IMR-90 (cell line): ENCODE results near the gene STAT4. TPM values are rescaled to one million over a fixed set of nuclear protein-coding genes. Genes with fewer than 3 reads are reported as not detected.

Experiments
- ATAC-seq: fragments of 200-7000 bp; cut with Tn5 transposase; 2 replicates; pipeline ENCODE4 v1.9.1; 2020; ENCODE audit warnings: low read depth, mild to moderate bottlenecking, moderate library complexity
- BruUV-seq: library from RNA; stranded (reverse); fragments of 400-500 nt; replicated peaks from 2 replicates; lab custom pipeline; 2021; lab: Mats Ljungman, UMichigan
- CTCF ChIA-PET: fragments of 300-600 bp; formaldehyde crosslinking; extraction: SDS; loops from one replicate; lab custom pipeline; 2021; ENCODE audit warnings: antibody characterized with exemption; lab: Yijun Ruan, JAX
- POLR2A ChIA-PET: fragments of 300-600 bp; sonication (Branson Sonifier 250); formaldehyde crosslinking; loops from one replicate; lab custom pipeline; 2022; ENCODE audit warnings: antibody characterized with exemption; ENCODE audit not compliant: unreplicated experiment; lab: Charles Lee
- DNase-seq: peaks from one replicate; pipeline ENCODE4 v3.0.0; 2013
- H2AFZ ChIP-seq: replicated peaks from 2 replicates; pipeline ENCODE3; 2013; ENCODE audit warnings: low read length, mild to moderate bottlenecking; ENCODE audit not compliant: poor library complexity
- H2AK5ac ChIP-seq: 2 replicates; pipeline ENCODE4 v1.6.1; 2013; ENCODE audit warnings: low read depth, low read length, inconsistent platforms
- H2AK9ac ChIP-seq: replicated peaks from 2 replicates; pipeline ENCODE3; 2013; ENCODE audit warnings: mild to moderate bottlenecking, low read depth, low read length, moderate library complexity; ENCODE audit not compliant: poor library complexity
- H2BK120ac ChIP-seq: 2 replicates; pipeline ENCODE4 v1.6.1; 2013; ENCODE audit warnings: low read depth, low read length, inconsistent platforms
- H2BK15ac ChIP-seq: 3 replicates; pipeline ENCODE4 v1.6.1; 2013; ENCODE audit warnings: low read depth, low read length, inconsistent platforms
- H2BK20ac ChIP-seq: 2 replicates; pipeline ENCODE4 v1.6.1; 2013; ENCODE audit warnings: low read depth, mild to moderate bottlenecking, inconsistent platforms, low read length, moderate library complexity
- H2BK5ac ChIP-seq: 2 replicates; pipeline ENCODE4 v1.6.1; 2013; ENCODE audit warnings: mild to moderate bottlenecking, low read depth, low read length, inconsistent platforms; ENCODE audit not compliant: poor library complexity, severe bottlenecking
- H3K14ac ChIP-seq: replicated peaks from 2 replicates; pipeline ENCODE4 v1.6.1; 2013; ENCODE audit warnings: low read depth, low read length, inconsistent platforms
- H3K18ac ChIP-seq: 2 replicates; pipeline ENCODE4 v1.6.1; 2013; ENCODE audit warnings: low read depth, low read length, control low read depth
- H3K23ac ChIP-seq: 2 replicates; pipeline ENCODE4 v1.6.1; 2013; ENCODE audit warnings: low read depth, low read length, inconsistent platforms
- H3K27ac ChIP-seq: 2 replicates; pipeline ENCODE4 v1.5.1; 2013; ENCODE audit warnings: mild to moderate bottlenecking, control low read depth, low read length; ENCODE audit not compliant: insufficient read depth
- H3K27me3 ChIP-seq: 2 replicates; pipeline ENCODE4 v1.6.1; 2013; ENCODE audit warnings: low read length; ENCODE audit not compliant: control insufficient read depth, insufficient read depth
- H3K36me3 ChIP-seq: 2 replicates; pipeline ENCODE4 v1.6.1; 2013; ENCODE audit warnings: low read length, mixed read lengths; ENCODE audit not compliant: control insufficient read depth, insufficient read depth
- H3K4ac ChIP-seq: 2 replicates; pipeline ENCODE4 v1.6.1; 2013; ENCODE audit warnings: low read depth, low read length, inconsistent platforms
- H3K4me1 ChIP-seq: 2 replicates; pipeline ENCODE4 v1.6.1; 2013; ENCODE audit warnings: low read length, mixed read lengths; ENCODE audit not compliant: control insufficient read depth, insufficient read depth
- H3K4me2 ChIP-seq: 2 replicates; pipeline ENCODE4 v1.6.1; 2013; ENCODE audit warnings: low read depth, mild to moderate bottlenecking, control low read depth, low read length, moderate library complexity
- H3K4me3 ChIP-seq: 2 replicates; pipeline ENCODE4 v1.5.1; 2013; ENCODE audit warnings: low read depth, mild to moderate bottlenecking, control low read depth, low read length, moderate library complexity; ENCODE audit not compliant: insufficient read depth
- H3K56ac ChIP-seq: 2 replicates; pipeline ENCODE4 v1.6.1; 2013; ENCODE audit warnings: low read length, inconsistent platforms; ENCODE audit not compliant: insufficient read depth; ENCODE audit errors: extremely low read depth
- H3K79me1 ChIP-seq, 2 experiments: 2 replicates each; pipeline ENCODE4 v1.6.1; 2013; ENCODE audit warnings: low read length in 2 of 2, inconsistent platforms in 1 of 2, low read depth in 1 of 2
- H3K9ac ChIP-seq: 2 replicates; pipeline ENCODE4 v1.6.1; 2013; ENCODE audit warnings: low read depth, low read length, control low read depth
- H3K9me1 ChIP-seq: 2 replicates; pipeline ENCODE4 v1.6.1; 2013; ENCODE audit warnings: low read length, inconsistent platforms; ENCODE audit not compliant: insufficient read depth
- H3K9me3 ChIP-seq: 2 replicates; pipeline ENCODE4 v1.6.1; 2013; ENCODE audit warnings: low read length; ENCODE audit not compliant: control insufficient read depth, insufficient read depth
- H4K20me1 ChIP-seq: 2 replicates; pipeline ENCODE4 v1.6.1; 2013; ENCODE audit warnings: low read length, inconsistent platforms; ENCODE audit not compliant: insufficient read depth
- H4K5ac ChIP-seq: 2 replicates; pipeline ENCODE4 v1.6.1; 2013; ENCODE audit warnings: mild to moderate bottlenecking, low read depth, low read length, control low read depth
- H4K8ac ChIP-seq, 2 experiments: 2 replicates each; pipeline ENCODE4 v1.6.1; 2013; ENCODE audit warnings: low read depth in 2 of 2, low read length in 2 of 2, control low read depth in 1 of 2, inconsistent platforms in 1 of 2
- H4K91ac ChIP-seq: 2 replicates; pipeline ENCODE4 v1.6.1; 2013; ENCODE audit warnings: low read depth, low read length, inconsistent platforms; ENCODE audit not compliant: insufficient read depth
- CEBPB ChIP-seq: IDR thresholded peaks from 2 replicates; pipeline ENCODE4 v1.6.1; 2012; ENCODE audit warnings: low read depth, low read length, improper control_type of control experiment
- CHD1 ChIP-seq: IDR thresholded peaks from 2 replicates; pipeline ENCODE4 v1.6.1; 2012; ENCODE audit warnings: low read depth, low read length, improper control_type of control experiment
- ELK1 ChIP-seq: fragments of 150-350 bp; IDR thresholded peaks from 2 replicates; pipeline ENCODE4 v1.6.1; 2016; ENCODE audit warnings: low read depth, mild to moderate bottlenecking, low read length, moderate library complexity, borderline replicate concordance
- MXI1 ChIP-seq: IDR thresholded peaks from 2 replicates; pipeline ENCODE4 v1.6.1; 2012; ENCODE audit warnings: low read depth, mild to moderate bottlenecking, low read length, moderate library complexity, borderline replicate concordance
- NFE2L2 ChIP-seq: fragments of 150-350 bp; IDR thresholded peaks from 2 replicates; pipeline ENCODE4 v1.6.1; 2016; ENCODE audit warnings: low read depth, mild to moderate bottlenecking, low read length
- POLR2A ChIP-seq: IDR thresholded peaks from 2 replicates; pipeline ENCODE4 v1.6.1; 2012; ENCODE audit warnings: mild to moderate bottlenecking, low read depth, low read length
- RCOR1 ChIP-seq: IDR thresholded peaks from 2 replicates; pipeline ENCODE4 v1.6.1; 2012; ENCODE audit warnings: mild to moderate bottlenecking, low read length, improper control_type of control experiment; ENCODE audit not compliant: insufficient replicate concordance
- SMC3 ChIP-seq: fragments of 150-350 bp; IDR thresholded peaks from 2 replicates; pipeline ENCODE4 v1.6.1; 2016; ENCODE audit warnings: low read depth, mild to moderate bottlenecking, antibody characterized with exemption, low read length, moderate library complexity
- USF2 ChIP-seq: fragments of 150-350 bp; IDR thresholded peaks from 2 replicates; pipeline ENCODE4 v1.6.1; 2017; ENCODE audit warnings: mild to moderate bottlenecking, antibody characterized with exemption, low read length, low read depth
- WGBS, 2 experiments: methylation state at CpG; one replicate each; pipeline versions ENCODE4 v1.1.5 to v1.1.7; 2013; ENCODE audit warnings: missing lambda C conversion rate in 2 of 2; ENCODE audit not compliant: insufficient read length in 1 of 2; ENCODE audit errors: extremely low coverage in 2 of 2; 5-methylcytosine and 5-hydroxymethylcytosine counted together
- dilution Hi-C: fragments of 300-500 bp; cut with HindIII; formaldehyde crosslinking; loops from one replicate; pipeline ENCODE4 v1.14.3; 2018; ENCODE audit warnings: low sequenced_read_pairs; ENCODE audit not compliant: unreplicated experiment
- in situ Hi-C: fragments of 300-500 bp; cut with MboI; formaldehyde crosslinking; loops from 3 replicates; pipeline ENCODE4 v1.14.3; 2019; ENCODE audit warnings: low sequenced_read_pairs, inconsistent platforms, mixed read lengths
- intact Hi-C: fragments of 100-400 bp; cut with micrococcal nuclease; formaldehyde crosslinking; loops from 2 replicates; pipeline ENCODE4 v1.10.0; 2022
- polyA plus RNA-seq, 3 experiments: library from polyadenylated mRNA; depleted of rRNA; stranded (reverse); fragments of >200 nt; gene quantifications; 2 replicates each; pipeline ENCODE4 v1.2.3, GENCODE V29; 2012; ENCODE audit warnings: low replicate concordance in 1 of 3
- total RNA-seq: library from RNA; depleted of rRNA; stranded (reverse); fragments of >200 nt; gene quantifications from 2 replicates; pipeline ENCODE4 v1.2.3, GENCODE V29; 2012

Gene STAT4
- total and polyA plus RNA-seq, 2 of the 4 experiments (the other 2 are of a cell fraction): 0.36 to 0.48 TPM

GRCh38 chr2:191082321-191082720, 68.5 kb downstream of the STAT4 start:
- dilution Hi-C loops: no loop called here
- TF ChIP-seq MXI1 (no peak), USF2 (no peak), CEBPB (no peak), NFE2L2 (no peak), POLR2A (no peak), ELK1 (no peak), RCOR1 (no peak), CHD1 (no peak), SMC3 (no peak)

More at GRCh38 chr2:191082321-191082720, 68.5 kb downstream of the STAT4 start:
- ChIA-PET CTCF (no interaction called here), POLR2A (no interaction called here)
- DNase-seq (no peak), ATAC-seq (no peak)
- Histone ChIP-seq H2AK5ac (no peak overlapping the region), H4K20me1 (no peaks in the 10 kb centered on the region), H3K18ac (no peak overlapping the region), H3K27me3 (no peaks in the 10 kb centered on the region), H4K91ac (no peak overlapping the region), H2AK9ac (no peak overlapping the region), H3K9me1 (no peaks in the 10 kb centered on the region), H3K27ac (no peak overlapping the region), H4K8ac (no peak overlapping the region), H3K79me1 (no peaks in the 10 kb centered on the region), H2BK20ac (no peak overlapping the region), H3K4me3 (no peak overlapping the region), H3K56ac (no peak overlapping the region), H3K9ac (no peak overlapping the region), H3K9me3 (no peaks in the 10 kb centered on the region), H3K36me3 (no peaks in the 10 kb centered on the region), H3K14ac (no peak overlapping the region), H4K5ac (no peak overlapping the region), H3K4me1 (no peaks in the 10 kb centered on the region), H3K4ac (no peak overlapping the region), H3K4me2 (no peak overlapping the region), H2BK5ac (no peak overlapping the region), H2AFZ (no peak overlapping the region), H2BK15ac (no peak overlapping the region), H3K23ac (no peak overlapping the region), H2BK120ac (no peak overlapping the region)
- intact Hi-C loops (no loop called here), in situ Hi-C loops (no loop called here)
- no CpG with 5 or more reads among the region's 2 CpGs for WGBS, 2 experiments
- BruUV-seq: no TSS peak
